NB4 (cell line): ENCODE data around the gene MARK4.

Experiments used
- CTCF ChIP-seq: IDR thresholded peaks from one replicate; pipeline ENCODE4 v1.5.1; 2012; ENCODE audit warnings: low read depth, low read length
- MAX ChIP-seq: IDR thresholded peaks from 2 replicates; pipeline ENCODE4 v1.6.1; 2011; ENCODE audit warnings: low read depth, low read length
- MYC ChIP-seq: IDR thresholded peaks from 2 replicates; pipeline ENCODE4 v1.6.1; 2011; ENCODE audit warnings: low read depth, low read length
- POLR2A ChIP-seq: IDR thresholded peaks from 2 replicates; pipeline ENCODE4 v1.6.1; 2011; ENCODE audit warnings: mild to moderate bottlenecking; ENCODE audit not compliant: insufficient read length; ENCODE audit errors: extremely low read depth

- no peak for TF ChIP-seq MYC
- TF ChIP-seq CTCF, result no peak
- TF ChIP-seq POLR2A, result no peak
- no peak for TF ChIP-seq MAX
These were observed 71.2 kb downstream of the MARK4 start for GRCh38 chr19:45322311-45322710.
